PC-3 (cell line): ENCODE data around the gene GOSR1. TPM values are rescaled to one million over a fixed set of nuclear protein-coding genes. Genes with fewer than 3 reads are reported as not detected.
"Not testable (repeated sequence)": the region's sequence is repeated elsewhere in the genome, so short reads cannot be mapped to it uniquely, and the experiment has no call there.

ENCODE experiments used
- ATAC-seq: fragments of 200-7000 bp; cut with Tn5 transposase; 2 replicates; pipeline ENCODE4 v1.9.1; 2020; ENCODE audit warnings: mild to moderate bottlenecking, moderate library complexity
- BruUV-seq: library from RNA; stranded (reverse); fragments of 400-500 nt; replicated peaks from 2 replicates; lab custom pipeline; 2021; lab: Mats Ljungman, UMichigan
- CTCF ChIA-PET: fragments of 300-600 bp; sonication (Branson Sonifier 250); formaldehyde crosslinking; loops from one replicate; lab custom pipeline; 2022; ENCODE audit warnings: antibody characterized with exemption; lab: Charles Lee
- POLR2A ChIA-PET: fragments of 300-600 bp; sonication (Branson Sonifier 250); formaldehyde crosslinking; loops from one replicate; lab custom pipeline; 2022; ENCODE audit warnings: antibody characterized with exemption; ENCODE audit not compliant: unreplicated experiment; lab: Charles Lee
- DNase-seq: peaks from one replicate; pipeline ENCODE4 v3.0.0-alpha.2; 2015
- H2AFZ ChIP-seq: fragments of 300-600 bp; sonication (generic); 2 replicates; pipeline ENCODE4 v1.6.0; 2016; ENCODE audit warnings: antibody characterized with exemption, low read length
- H3F3A ChIP-seq: fragments of 300-600 bp; sonication (generic); one replicate; pipeline ENCODE4 v1.6.0; 2017; ENCODE audit warnings: antibody characterized with exemption, low read length, control low read depth, mild to moderate bottlenecking; ENCODE audit not compliant: unreplicated experiment
- H3K27ac ChIP-seq: fragments of 300-600 bp; sonication (generic); 2 replicates; pipeline ENCODE4 v1.5.1; 2016; ENCODE audit warnings: mild to moderate bottlenecking, low read length
- H3K27me3 ChIP-seq: fragments of 300-600 bp; sonication (generic); 2 replicates; pipeline ENCODE4 v1.6.1; 2016; ENCODE audit warnings: low read length, mixed read lengths
- H3K36me3 ChIP-seq: fragments of 300-600 bp; sonication (generic); 2 replicates; pipeline ENCODE4 v1.6.1; 2016; ENCODE audit warnings: low read depth, mixed run types, low read length, mixed read lengths
- H3K4me1 ChIP-seq: fragments of 300-600 bp; sonication (generic); 2 replicates; pipeline ENCODE4 v1.5.1; 2016; ENCODE audit warnings: low read length; ENCODE audit not compliant: insufficient read depth
- H3K4me2 ChIP-seq: fragments of 300-600 bp; sonication (generic); 2 replicates; pipeline ENCODE4 v1.6.0; 2016; ENCODE audit warnings: low read length
- H3K4me3 ChIP-seq: fragments of 300-600 bp; sonication (generic); 2 replicates; pipeline ENCODE4 v1.5.1; 2016; ENCODE audit warnings: mild to moderate bottlenecking, low read length, mixed read lengths
- H3K79me2 ChIP-seq: fragments of 300-600 bp; sonication (generic); 2 replicates; pipeline ENCODE4 v1.6.1; 2017; ENCODE audit warnings: low read length, mixed read lengths
- H3K9ac ChIP-seq: fragments of 300-600 bp; sonication (generic); 2 replicates; pipeline ENCODE4 v1.6.0; 2016; ENCODE audit warnings: mild to moderate bottlenecking, low read length
- H3K9me2 ChIP-seq: fragments of 300-600 bp; sonication (generic); replicated peaks from 2 replicates; pipeline ENCODE4 v1.6.1; 2016; ENCODE audit warnings: mixed run types, low read length, mixed read lengths
- H3K9me3 ChIP-seq: fragments of 300-600 bp; sonication (generic); 2 replicates; pipeline ENCODE4 v1.6.1; 2016; ENCODE audit warnings: low read length, mixed read lengths
- H4K20me1 ChIP-seq: fragments of 300-600 bp; sonication (generic); 2 replicates; pipeline ENCODE4 v1.6.1; 2016; ENCODE audit warnings: low read length, mixed read lengths
- EZH2 ChIP-seq: fragments of 300-600 bp; sonication (generic); IDR thresholded peaks from one replicate; pipeline ENCODE4 v1.6.1; 2017; ENCODE audit warnings: antibody characterized with exemption, mild to moderate bottlenecking, low read length; ENCODE audit not compliant: unreplicated experiment
- EZH2phosphoT487 ChIP-seq: fragments of 300-600 bp; sonication (generic); IDR thresholded peaks from 2 replicates; pipeline ENCODE4 v1.6.1; 2018; ENCODE audit warnings: mild to moderate bottlenecking, antibody characterized with exemption, low read length, borderline replicate concordance
- intact Hi-C: fragments of 100-400 bp; cut with micrococcal nuclease; formaldehyde crosslinking; loops from 2 replicates; pipeline ENCODE4 v1.9.0; 2023
- total RNA-seq: library from RNA; depleted of rRNA; stranded (reverse); fragments of >200 nt; gene quantifications from 2 replicates; pipeline ENCODE4 v1.2.3, GENCODE V29; 2014
- TF ChIP-seq, protein P1 (sequence below): fragments of 300-600 bp; sonication (generic); conservative IDR thresholded peaks from 2 replicates; pipeline ENCODE4 v1.5.1; 2017; ENCODE audit warnings: antibody characterized with exemption, low read depth, mild to moderate bottlenecking, low read length

Gene GOSR1
- total RNA-seq, 1 experiment from 2014 or later: 22.2 TPM

DNA sequence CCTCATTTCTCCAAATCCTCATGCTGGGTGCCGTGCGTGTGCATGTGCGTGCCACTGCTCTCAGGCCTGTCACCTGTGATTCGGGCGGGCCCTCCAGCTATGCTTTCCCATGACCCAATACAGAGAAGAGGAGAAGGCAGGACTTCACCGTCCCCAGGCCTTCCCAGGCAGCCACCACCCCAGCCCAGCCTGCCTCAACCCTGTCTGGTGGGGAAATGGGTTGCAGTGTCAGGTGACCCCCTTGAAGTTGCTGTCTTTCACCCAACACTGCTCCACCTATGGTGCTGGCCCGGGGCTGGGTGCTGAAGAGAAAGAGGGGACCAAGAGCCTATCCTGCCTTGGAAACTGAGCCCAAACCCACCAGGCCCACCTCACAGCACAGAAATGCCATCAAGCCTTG, 94.7 kb downstream of the GOSR1 start:
- POLR2A ChIA-PET: no interaction called here
- no peak for ATAC-seq
- no peaks in the 10 kb centered on the region for H3K9me3 ChIP-seq
- no peak overlapping the region for H3K9ac ChIP-seq
- H3K36me3 ChIP-seq: no peaks in the 10 kb centered on the region
- no TSS peak for BruUV-seq
- H3K4me2 ChIP-seq: no peak overlapping the region
- intact Hi-C loops: no loop called here
- H3K4me3 ChIP-seq: no peak overlapping the region
- CTCF ChIA-PET: no interaction called here
- H3F3A ChIP-seq: no peaks in the 10 kb centered on the region
- no peaks in the 10 kb centered on the region for H3K79me2 ChIP-seq
- no peaks in the 10 kb centered on the region for H4K20me1 ChIP-seq
- H3K4me1 ChIP-seq: no peaks in the 10 kb centered on the region
- H3K27ac ChIP-seq: no peak overlapping the region
- DNase-seq: no peak
- TF ChIP-seq EZH2 (no peak), EZH2phosphoT487 (no peak)
- TF ChIP-seq, protein P1, sequence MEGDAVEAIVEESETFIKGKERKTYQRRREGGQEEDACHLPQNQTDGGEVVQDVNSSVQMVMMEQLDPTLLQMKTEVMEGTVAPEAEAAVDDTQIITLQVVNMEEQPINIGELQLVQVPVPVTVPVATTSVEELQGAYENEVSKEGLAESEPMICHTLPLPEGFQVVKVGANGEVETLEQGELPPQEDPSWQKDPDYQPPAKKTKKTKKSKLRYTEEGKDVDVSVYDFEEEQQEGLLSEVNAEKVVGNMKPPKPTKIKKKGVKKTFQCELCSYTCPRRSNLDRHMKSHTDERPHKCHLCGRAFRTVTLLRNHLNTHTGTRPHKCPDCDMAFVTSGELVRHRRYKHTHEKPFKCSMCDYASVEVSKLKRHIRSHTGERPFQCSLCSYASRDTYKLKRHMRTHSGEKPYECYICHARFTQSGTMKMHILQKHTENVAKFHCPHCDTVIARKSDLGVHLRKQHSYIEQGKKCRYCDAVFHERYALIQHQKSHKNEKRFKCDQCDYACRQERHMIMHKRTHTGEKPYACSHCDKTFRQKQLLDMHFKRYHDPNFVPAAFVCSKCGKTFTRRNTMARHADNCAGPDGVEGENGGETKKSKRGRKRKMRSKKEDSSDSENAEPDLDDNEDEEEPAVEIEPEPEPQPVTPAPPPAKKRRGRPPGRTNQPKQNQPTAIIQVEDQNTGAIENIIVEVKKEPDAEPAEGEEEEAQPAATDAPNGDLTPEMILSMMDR: no peak
- H3K9me2 ChIP-seq: no peaks in the 10 kb centered on the region
- H2AFZ ChIP-seq: no peak overlapping the region
- no peaks in the 10 kb centered on the region for H3K27me3 ChIP-seq

DNA sequence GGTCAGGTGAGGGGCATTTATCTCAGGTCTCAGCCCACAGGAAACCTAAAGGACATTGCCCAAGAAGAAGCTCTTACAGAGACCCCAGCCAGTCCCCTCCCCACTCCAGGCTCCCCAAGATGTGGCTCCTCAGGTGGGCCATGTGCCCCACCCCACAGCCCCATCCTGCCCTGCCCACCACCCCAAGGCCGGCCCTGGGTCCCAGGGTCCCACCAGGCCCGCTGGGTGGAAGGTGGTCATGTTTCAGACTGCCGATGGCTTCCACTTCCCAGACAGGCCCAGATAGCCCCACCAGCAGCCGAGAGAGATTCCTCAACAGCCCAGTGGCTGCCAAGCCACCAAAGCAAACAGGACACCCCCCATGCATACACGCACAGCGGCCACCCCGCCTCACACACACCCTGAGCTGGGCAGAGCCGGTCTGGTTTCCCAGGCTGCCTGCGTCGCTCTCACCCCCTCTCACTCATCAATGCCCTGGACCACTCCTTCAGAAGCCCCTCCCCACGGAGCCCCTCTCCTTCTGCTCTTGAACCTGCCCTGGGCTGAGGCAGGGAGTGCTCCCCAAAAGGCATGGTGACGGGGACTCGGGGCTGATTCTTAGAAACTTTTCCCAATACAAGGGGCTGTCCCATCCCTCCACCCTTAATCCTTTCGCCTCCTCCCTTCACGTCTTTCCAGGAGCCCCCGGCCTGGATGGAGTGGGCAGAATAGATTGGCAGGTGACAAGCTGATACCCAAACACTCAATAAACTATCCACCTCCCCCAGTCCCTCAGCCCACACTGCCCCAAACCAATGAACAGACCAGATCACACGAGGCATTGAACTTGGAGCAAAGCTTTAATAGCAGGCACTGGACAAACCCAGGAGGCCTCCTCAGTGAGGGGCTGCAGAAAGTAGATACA, 95.7 kb downstream of the GOSR1 start:
- H3F3A ChIP-seq, H3K27ac ChIP-seq, CTCF ChIA-PET, H4K20me1 ChIP-seq, H3K9me3 ChIP-seq, H3K36me3 ChIP-seq, intact Hi-C loops, H3K4me1 ChIP-seq, H3K4me2 ChIP-seq, BruUV-seq, H2AFZ ChIP-seq, DNase-seq, H3K27me3 ChIP-seq, H3K79me2 ChIP-seq, H3K4me3 ChIP-seq, POLR2A ChIA-PET, ATAC-seq, H3K9me2 ChIP-seq, H3K9ac ChIP-seq: not testable (repeated sequence)

DNA sequence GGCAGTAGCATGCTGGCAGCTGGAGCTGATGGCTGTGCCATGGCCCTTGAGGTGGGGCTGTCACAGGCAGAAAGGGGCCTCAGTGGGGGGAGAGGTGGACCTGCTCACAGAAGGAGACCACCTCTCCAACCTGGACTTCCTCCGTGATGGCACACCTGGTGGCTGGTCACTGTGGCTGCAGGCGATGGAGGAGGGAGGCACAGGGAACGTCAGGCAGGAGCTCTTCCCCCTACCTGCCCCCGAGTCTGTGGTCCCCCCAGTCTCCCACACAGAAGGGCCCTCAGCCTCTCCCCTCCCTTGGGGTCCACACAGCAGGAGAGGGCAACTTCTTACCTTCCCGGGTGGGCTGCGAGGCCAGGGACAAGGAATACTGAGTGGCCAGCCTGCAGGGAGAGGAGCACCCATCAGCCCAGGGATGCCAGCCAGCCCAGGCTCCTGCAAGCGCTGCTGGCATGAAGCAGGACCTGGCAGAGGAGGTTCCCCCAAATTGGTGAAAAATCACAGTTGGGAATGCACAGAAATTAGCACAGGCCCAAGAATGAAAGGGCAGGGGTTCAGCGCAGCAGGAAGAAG, 96.5 kb downstream of the GOSR1 start:
- H3K9me3 ChIP-seq: no peaks in the 10 kb centered on the region
- H3K36me3 ChIP-seq: no peaks in the 10 kb centered on the region
- H3K4me1 ChIP-seq: no peaks in the 10 kb centered on the region
- H3K4me3 ChIP-seq: no peak overlapping the region
- no peak overlapping the region for H3K4me2 ChIP-seq
- CTCF ChIA-PET: no interaction called here
- no peak overlapping the region for H3K27ac ChIP-seq
- H3K9ac ChIP-seq: no peak overlapping the region
- H3F3A ChIP-seq: no peaks in the 10 kb centered on the region
- H3K9me2 ChIP-seq: no peaks in the 10 kb centered on the region
- TF ChIP-seq EZH2 (no peak), EZH2phosphoT487 (no peak)
- TF ChIP-seq, protein P1: no peak
- H3K79me2 ChIP-seq: no peaks in the 10 kb centered on the region
- H2AFZ ChIP-seq: no peak overlapping the region
- BruUV-seq: no TSS peak
- POLR2A ChIA-PET: no interaction called here
- no peaks in the 10 kb centered on the region for H4K20me1 ChIP-seq
- H3K27me3 ChIP-seq: no peaks in the 10 kb centered on the region
- ATAC-seq (no peak), DNase-seq (no peak)
- intact Hi-C loops: no loop called here

DNA sequence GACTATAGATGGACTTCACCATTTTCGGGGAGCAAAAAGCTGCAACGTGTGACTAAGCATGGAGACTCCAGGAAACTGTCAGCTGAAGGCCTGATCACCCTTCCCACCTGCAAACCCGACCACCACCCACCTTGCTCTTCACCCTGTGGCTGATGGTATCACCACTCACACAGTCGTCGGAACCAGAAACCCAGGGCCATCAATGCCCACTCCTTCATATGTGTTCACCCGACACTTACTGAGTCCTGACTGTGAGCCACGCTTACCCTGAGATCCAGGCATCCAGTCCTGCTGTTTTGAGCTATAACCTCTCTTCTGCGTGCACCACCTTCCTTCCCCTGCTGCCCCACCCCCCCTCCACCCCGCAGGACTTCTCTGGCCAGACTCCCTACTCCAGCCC, 97.1 kb downstream of the GOSR1 start:
- H4K20me1 ChIP-seq, H3K36me3 ChIP-seq, H3K27ac ChIP-seq, CTCF ChIA-PET, H3K9me2 ChIP-seq, H3K4me2 ChIP-seq, ATAC-seq, BruUV-seq, H3K9ac ChIP-seq, POLR2A ChIA-PET, H2AFZ ChIP-seq, H3K79me2 ChIP-seq, intact Hi-C loops, DNase-seq, H3K27me3 ChIP-seq, H3K4me1 ChIP-seq, H3F3A ChIP-seq, H3K4me3 ChIP-seq, H3K9me3 ChIP-seq: not testable (repeated sequence)

DNA sequence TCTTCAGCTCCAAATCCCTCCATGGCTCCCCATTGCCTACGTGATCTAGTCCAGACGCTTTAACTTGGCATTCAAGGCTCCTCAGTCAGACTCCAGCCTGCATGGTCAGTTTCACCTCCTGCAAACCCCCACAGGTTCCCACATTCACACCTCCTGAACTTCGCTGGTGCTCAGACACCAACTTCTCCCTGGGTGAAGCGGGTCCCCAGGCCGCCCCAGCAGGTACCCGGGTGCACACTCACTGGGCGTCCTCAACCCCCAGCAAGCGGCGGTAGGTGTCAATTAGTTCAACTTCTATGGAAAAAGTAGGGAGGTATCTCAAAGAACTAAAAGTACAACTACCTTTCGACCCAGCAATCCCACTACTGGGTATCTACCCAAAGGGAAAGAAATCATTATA, 97.6 kb downstream of the GOSR1 start:
- H3K9me3 ChIP-seq, intact Hi-C loops, CTCF ChIA-PET, POLR2A ChIA-PET, H4K20me1 ChIP-seq, H2AFZ ChIP-seq, ATAC-seq, H3K79me2 ChIP-seq, H3F3A ChIP-seq, H3K9ac ChIP-seq, BruUV-seq, H3K9me2 ChIP-seq, H3K4me2 ChIP-seq, H3K4me1 ChIP-seq, H3K36me3 ChIP-seq, H3K4me3 ChIP-seq, H3K27me3 ChIP-seq, H3K27ac ChIP-seq, DNase-seq: not testable (repeated sequence)
